Measurements from ENCODE around the gene ADA.

Gene ADA

GRCh38 chr20:44580581-44581268, 70.8 kb downstream of the ADA start:
- DNase-seq (ENCODE audit: low spot score) = no peak

DNA sequence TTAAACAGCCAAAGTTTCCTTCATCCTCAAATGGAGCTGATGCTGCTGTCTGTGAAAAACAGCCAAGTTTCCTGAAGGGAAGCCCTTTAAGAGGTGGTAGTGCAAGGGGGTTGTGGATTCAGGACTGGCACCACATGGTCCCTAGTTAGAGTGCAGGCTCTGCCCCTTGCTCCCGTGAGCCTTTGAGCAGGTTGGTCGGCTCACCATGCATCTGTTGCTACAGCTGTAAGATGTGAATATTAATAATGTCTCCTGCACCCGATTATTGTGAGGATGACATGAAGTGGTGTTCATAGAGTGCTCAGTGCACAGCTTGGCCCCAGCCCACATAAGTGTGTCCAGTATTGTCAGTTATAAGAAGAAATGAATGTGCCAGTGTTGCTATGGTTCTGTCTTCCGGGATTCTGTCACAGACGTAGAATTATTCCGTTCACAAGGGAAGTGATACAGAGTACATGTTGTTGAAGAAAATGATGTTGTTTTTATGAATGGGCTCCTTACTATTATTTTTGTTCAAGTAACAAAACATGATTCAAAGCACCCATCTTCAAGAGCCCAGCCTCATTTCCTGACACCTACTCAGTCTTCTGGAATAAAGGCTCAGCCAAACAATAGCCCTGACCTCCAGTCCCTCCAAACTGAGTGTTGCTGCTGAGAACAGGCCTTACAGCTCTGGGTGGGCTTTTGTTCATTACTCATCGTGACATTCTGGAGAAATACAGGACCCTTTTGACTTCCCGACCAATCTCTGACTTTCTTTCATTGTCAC, 72.0 kb downstream of the ADA start:
- no peak for DNase-seq (ENCODE audit: low spot score)

GRCh38 chr20:44576297-44576696, 75.2 kb downstream of the ADA start:
- no peak for DNase-seq (ENCODE audit: low spot score)

DNA sequence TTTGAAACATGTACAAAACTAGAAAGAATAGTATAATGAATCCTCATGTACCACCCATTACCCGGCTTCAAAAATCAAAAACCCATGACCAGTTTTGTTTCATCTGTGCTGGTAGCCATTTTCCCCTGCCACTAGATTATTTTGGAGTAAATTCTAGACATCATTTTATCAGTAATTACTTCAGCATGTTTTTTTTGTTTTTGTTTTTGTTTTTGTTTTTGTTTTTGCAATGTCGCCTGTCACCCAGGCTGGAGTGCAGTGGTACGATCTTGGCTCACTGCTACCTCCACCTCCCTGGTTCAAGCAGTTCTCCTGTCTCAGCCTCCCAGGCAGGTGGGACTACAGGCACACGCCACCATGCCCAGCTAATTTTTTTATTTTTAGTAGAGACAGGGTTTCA, 77.1 kb downstream of the ADA start:
- DNase-seq (ENCODE audit: low spot score) = no peak

GRCh38 chr20:44573501-44573869, 78.0 kb downstream of the ADA start:
- no peak for DNase-seq (ENCODE audit: low spot score)

DNA sequence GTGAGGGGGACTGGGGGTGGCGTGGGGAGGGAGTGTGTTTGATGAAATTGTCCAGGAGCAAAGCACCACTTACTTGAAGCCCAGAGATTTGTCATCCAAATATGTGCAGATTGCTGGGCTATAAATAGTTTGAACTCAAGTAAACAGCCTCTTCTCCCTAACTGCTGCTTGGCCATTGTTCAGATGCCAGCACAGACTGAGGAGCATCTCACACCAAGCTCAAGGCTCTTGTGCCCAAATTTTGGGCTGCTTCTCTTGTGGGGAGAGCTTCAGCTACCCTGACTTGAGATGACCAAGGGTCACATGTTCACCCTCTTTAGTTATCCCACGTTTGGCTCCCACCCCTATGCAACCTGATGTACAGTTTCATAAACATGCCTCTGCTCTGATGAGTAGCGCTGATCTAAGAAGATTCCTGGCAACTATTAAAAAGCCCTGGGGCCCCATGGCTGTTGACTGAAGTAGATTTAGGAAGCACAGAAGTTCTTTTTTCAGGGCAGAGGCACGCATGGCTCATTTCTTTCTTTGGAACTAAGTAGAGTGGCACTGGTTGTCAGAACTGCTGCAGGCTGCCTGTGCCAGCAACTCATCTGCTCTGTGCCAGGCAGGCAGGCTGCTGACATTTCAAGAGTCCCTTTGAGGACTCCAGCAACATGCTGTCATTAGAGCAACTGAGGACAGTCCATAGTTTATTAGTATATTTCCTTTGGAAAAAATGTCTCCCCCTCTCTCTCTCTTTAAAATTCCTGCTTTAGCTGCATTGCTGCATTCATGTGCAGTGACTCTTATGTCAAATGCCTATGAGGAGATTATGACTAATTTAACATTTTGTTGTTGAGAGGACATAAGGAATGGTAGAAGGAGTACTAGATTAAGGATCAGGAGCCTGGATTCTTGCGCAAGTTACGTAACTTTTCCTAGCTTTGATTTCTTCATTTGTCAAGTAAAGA, 78.7 kb downstream of the ADA start:
- DNase-seq (ENCODE audit: low spot score) = peak; percentile 90

GRCh38 chr20:44571362-44571988, 80.0 kb downstream of the ADA start:
- DNase-seq (ENCODE audit: low spot score) = no peak

GRCh38 chr20:44570367-44570766, 81.1 kb downstream of the ADA start:
- DNase-seq (ENCODE audit: low spot score) = no peak

All from Ammon's horn (tissue), 1 donor.